CD4-positive, alpha-beta T cell treated with Interferon alpha-2 for 1 hour (primary cell): ENCODE measurements around the gene GPR160.
"Not testable (repeated sequence)": the region's sequence is repeated elsewhere in the genome, so short reads cannot be mapped to it uniquely, and the experiment has no call there.

Experiments used
- DNase-seq, 2 donors: peaks; one replicate each; pipeline ENCODE4 v3.0.0-alpha.2; 2020 to 2022

GPR160 gene

GRCh38 chr3:170037463-170038433, at the start of gene GPR160:
Gene GPR160, plus strand, starts transcription at chr3:170037995. Its CDS starts 45,978 bp downstream, at chr3:170083973.
- DNase-seq: peak; percentile 81 to 85

GRCh38 chr3:169990431-169990830, 47.4 kb upstream of the GPR160 start:
- DNase-seq: no peak

GRCh38 chr3:169992156-169992555, 45.6 kb upstream of the GPR160 start:
- no peak for DNase-seq

- DNase-seq: no peak
Measured at GRCh38 chr3:169992781-169993180, 45.0 kb upstream of the GPR160 start.

GRCh38 chr3:169993761-169994160, 44.0 kb upstream of the GPR160 start:
- DNase-seq: no peak

- no peak for DNase-seq
Measured at GRCh38 chr3:169996063-169996462, 41.7 kb upstream of the GPR160 start.

- no peak for DNase-seq
Measured at GRCh38 chr3:169998668-169999131, 39.1 kb upstream of the GPR160 start.

GRCh38 chr3:169999433-169999832, 38.4 kb upstream of the GPR160 start:
- no peak for DNase-seq

- no peak for DNase-seq
Measured at GRCh38 chr3:170000051-170000450, 37.7 kb upstream of the GPR160 start.

GRCh38 chr3:170002231-170002630, 35.6 kb upstream of the GPR160 start:
- DNase-seq: no peak

GRCh38 chr3:170002879-170003278, 34.9 kb upstream of the GPR160 start:
- DNase-seq: no peak

- no peak for DNase-seq
Measured at GRCh38 chr3:170003881-170004356, 33.9 kb upstream of the GPR160 start.

- peak; percentile 29 to 31 for DNase-seq
Measured at GRCh38 chr3:170007031-170007663, 30.6 kb upstream of the GPR160 start.

- DNase-seq: no peak
Measured at GRCh38 chr3:170010498-170010897, 27.3 kb upstream of the GPR160 start.

GRCh38 chr3:170012683-170013400, 25.0 kb upstream of the GPR160 start:
- DNase-seq: no peak

- DNase-seq: no peak
Measured at GRCh38 chr3:170016057-170016456, 21.7 kb upstream of the GPR160 start.

GRCh38 chr3:170019306-170019705, 18.5 kb upstream of the GPR160 start:
- not testable (repeated sequence) for DNase-seq

- no peak for DNase-seq
Measured at GRCh38 chr3:170021083-170021482, 16.7 kb upstream of the GPR160 start.

- no peak for DNase-seq
Measured at GRCh38 chr3:170022336-170022735, 15.5 kb upstream of the GPR160 start.

- DNase-seq: no peak
Measured at GRCh38 chr3:170023165-170023564, 14.6 kb upstream of the GPR160 start.

GRCh38 chr3:170024581-170024980, 13.2 kb upstream of the GPR160 start:
- no peak for DNase-seq

GRCh38 chr3:170027233-170028102, 10.3 kb upstream of the GPR160 start:
- peak in 1 of 2 donors; percentile 29 for DNase-seq
